ENCODE measurements around the gene TPCN2. TPM values are rescaled to one million over a fixed set of nuclear protein-coding genes. Genes with fewer than 3 reads are reported as not detected.
A peak's percentile ranks its signal among the peaks of the same experiment; 100 is the strongest.

The TPCN2 gene
- total and polyA plus RNA-seq, 2 of the 8 experiments (the other 6 are each of a cell fraction or from before 2014, with no cell fraction given): 9.7 to 18.6 TPM

GRCh38 chr11:69086152-69087132 is 37.7 kb downstream of the TPCN2 start:
- Histone ChIP-seq H2BK15ac (ENCODE audit: low read length) (no peak overlapping the region), H2BK120ac (replicated peaks; ENCODE audit: low read depth, low read length) (no peak overlapping the region), H3K4ac (replicated peaks; ENCODE audit: insufficient read length, low read depth, low read length) (no peak overlapping the region), H3K23me2 (ENCODE audit: low read depth, low read length) (peaks cover 2% of the 10 kb centered on the region; the same call in 1 of the 2 replicates), H3K23ac (ENCODE audit: insufficient read length) (no peak overlapping the region), H2AK5ac (ENCODE audit: low read depth, low read length) (no peak overlapping the region), H3K79me1 (ENCODE audit: low read depth, low read length) (no peaks in the 10 kb centered on the region; the same call in 1 of the 2 replicates), H3K27ac (ENCODE audit: low read depth, low read length) (no peak overlapping the region), H2BK5ac (ENCODE audit: low read depth, low read length) (no peak overlapping the region), H3K9me3 (ENCODE audit: insufficient read depth in 2 of 2, low read depth in 1 of 2, low read length in 1 of 2) (0 out of 4 replicates have a peak, but pooled peaks cover 0 to under 1% of the 10 kb centered on the region in 2 experiments), H2AFZ (ENCODE audit: low read length) (no peak overlapping the region), H3K9ac (replicated peaks in 1 of 4; ENCODE audit: extremely low read depth in 1 of 4, low read depth in 3 of 4, low read length in 3 of 4) (no peak overlapping the region), H4K20me1 (replicated peaks in 1 of 2; ENCODE audit: control insufficient read depth in 1 of 2, insufficient read depth in 2 of 2, low read length in 2 of 2) (peaks cover 3 to 14% of the 10 kb centered on the region in 2 experiments), H2BK20ac (ENCODE audit: low read length) (no peak overlapping the region), H2BK12ac (ENCODE audit: low read depth, low read length) (no peak overlapping the region), H3K79me2 (ENCODE audit: control insufficient read depth in 1 of 2, insufficient read depth in 2 of 2, low read length in 2 of 2) (no peaks in the 10 kb centered on the region), H3K56ac (replicated peaks; ENCODE audit: insufficient read length, low read depth, low read length) (no peak overlapping the region), H3K4me1 (replicated peaks in 1 of 4; ENCODE audit: control insufficient read depth in 3 of 4, insufficient read depth in 4 of 4, low read length in 3 of 4) (peaks cover 0 to 4% (median 0%) of the 10 kb centered on the region in 4 experiments; a peak in 2 of 7 replicates), H3K18ac (ENCODE audit: extremely low read depth, low read length) (no peak overlapping the region), H3K27me3 (replicated peaks in 1 of 4; ENCODE audit: control insufficient read depth in 3 of 4, extremely low read depth in 1 of 4, insufficient read depth in 3 of 4, low read length in 3 of 4) (no peaks in the 10 kb centered on the region), H3K14ac (ENCODE audit: insufficient read length) (no peak overlapping the region), H3K4me2 (ENCODE audit: insufficient read depth in 1 of 2, low read depth in 2 of 2, low read length in 2 of 2) (no peak overlapping the region), H4K5ac (ENCODE audit: insufficient read length, low read depth, low read length) (no peak overlapping the region), H4K91ac (replicated peaks; ENCODE audit: insufficient read length, low read length) (no peak overlapping the region), H3K36me3 (ENCODE audit: control insufficient read depth in 2 of 4, insufficient read depth in 4 of 4, low read length in 3 of 4) (peaks cover 2 to 9% (median 6%) of the 10 kb centered on the region in 4 experiments; a peak in 5 of 8 replicates), H3K4me3 (ENCODE audit: extremely low read depth in 1 of 4, insufficient read depth in 2 of 4, low read depth in 3 of 4, low read length in 4 of 4) (no peak overlapping the region), H4K8ac (ENCODE audit: extremely low read depth, insufficient read depth, low read length) (no peak overlapping the region)
- POLR2A ChIA-PET (ENCODE audit: partially characterized antibody): no interaction called here
- WGBS, 2 experiments (ENCODE audit: extremely low coverage in 1 of 2, insufficient coverage in 1 of 2, insufficient read length in 1 of 2, insufficient replicate concordance in 2 of 2, low coverage in 1 of 2, low lambda C conversion rate in 2 of 2, missing lambda C conversion rate in 1 of 2): 91% methylated on average over 28 of the region's 28 CpGs; no CpG with 5 or more reads in 1 of the 2 experiments
- CTCF ChIA-PET (ENCODE audit: partially characterized antibody): interaction anchor here (0.8 to 3.1 kb wide), 10 partner anchors 11 to 182 kb away, joined by 3 to 13 read pairs (median 4); no protein-coding TSS in a partner anchor
- no peak for DNase-seq (ENCODE audit: low read depth in 1 of 2, low spot score in 2 of 2)
- no peak for FAIRE-seq
- TF ChIP-seq, protein P1, sequence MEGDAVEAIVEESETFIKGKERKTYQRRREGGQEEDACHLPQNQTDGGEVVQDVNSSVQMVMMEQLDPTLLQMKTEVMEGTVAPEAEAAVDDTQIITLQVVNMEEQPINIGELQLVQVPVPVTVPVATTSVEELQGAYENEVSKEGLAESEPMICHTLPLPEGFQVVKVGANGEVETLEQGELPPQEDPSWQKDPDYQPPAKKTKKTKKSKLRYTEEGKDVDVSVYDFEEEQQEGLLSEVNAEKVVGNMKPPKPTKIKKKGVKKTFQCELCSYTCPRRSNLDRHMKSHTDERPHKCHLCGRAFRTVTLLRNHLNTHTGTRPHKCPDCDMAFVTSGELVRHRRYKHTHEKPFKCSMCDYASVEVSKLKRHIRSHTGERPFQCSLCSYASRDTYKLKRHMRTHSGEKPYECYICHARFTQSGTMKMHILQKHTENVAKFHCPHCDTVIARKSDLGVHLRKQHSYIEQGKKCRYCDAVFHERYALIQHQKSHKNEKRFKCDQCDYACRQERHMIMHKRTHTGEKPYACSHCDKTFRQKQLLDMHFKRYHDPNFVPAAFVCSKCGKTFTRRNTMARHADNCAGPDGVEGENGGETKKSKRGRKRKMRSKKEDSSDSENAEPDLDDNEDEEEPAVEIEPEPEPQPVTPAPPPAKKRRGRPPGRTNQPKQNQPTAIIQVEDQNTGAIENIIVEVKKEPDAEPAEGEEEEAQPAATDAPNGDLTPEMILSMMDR (IDR thresholded peaks at IDR 0.05; ENCODE audit: control extremely low read depth in 1 of 3, insufficient read depth in 1 of 3, low read depth in 1 of 3, low read length in 3 of 3): peak in 2 of 3 experiments; percentile 32 to 48; a peak in 2 of 4 replicates
- TF ChIP-seq, protein P2, sequence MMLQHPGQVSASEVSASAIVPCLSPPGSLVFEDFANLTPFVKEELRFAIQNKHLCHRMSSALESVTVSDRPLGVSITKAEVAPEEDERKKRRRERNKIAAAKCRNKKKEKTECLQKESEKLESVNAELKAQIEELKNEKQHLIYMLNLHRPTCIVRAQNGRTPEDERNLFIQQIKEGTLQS (IDR thresholded peaks at IDR 0.05; ENCODE audit: insufficient read depth, low read depth, low read length): no peak
- TF ChIP-seq SIX5 (IDR thresholded peaks at IDR 0.05; ENCODE audit: low read depth, low read length) (no peak), RAD21 (IDR thresholded peaks at IDR 0.05 in 1 of 2, conservative IDR thresholded peaks at IDR 0.05 in 1 of 2; ENCODE audit: low read depth in 2 of 2, low read length in 2 of 2) (peak; percentile 34 to 44; a peak in 3 of 4 replicates), YY1 (IDR thresholded peaks at IDR 0.05; ENCODE audit: low read depth, low read length) (no peak)
